ENCODE measurements around the gene GBA3.

The GBA3 gene

GRCh38 chr4:22790631-22791030 is 97.9 kb downstream of the GBA3 start:
- no peak for DNase-seq

GRCh38 chr4:22794732-22795131 is 102.0 kb downstream of the GBA3 start:
- no peak for DNase-seq

- DNase-seq: no peak
Observed at GRCh38 chr4:22801391-22801790, 108.7 kb downstream of the GBA3 start.

- no peak for DNase-seq
Observed at GRCh38 chr4:22802876-22803275, 110.1 kb downstream of the GBA3 start.

GRCh38 chr4:22803512-22803911 is 110.8 kb downstream of the GBA3 start:
- no peak for DNase-seq

GRCh38 chr4:22814906-22815305 is 122.2 kb downstream of the GBA3 start:
- no peak for DNase-seq

- DNase-seq: no peak
Observed at GRCh38 chr4:22824091-22824490, 131.4 kb downstream of the GBA3 start.

- DNase-seq: no peak
Observed at GRCh38 chr4:22842360-22843018, 149.8 kb downstream of the GBA3 start.

GRCh38 chr4:22848332-22848731 is 155.6 kb downstream of the GBA3 start:
- no peak for DNase-seq

GRCh38 chr4:22850055-22850454 is 157.3 kb downstream of the GBA3 start:
- DNase-seq: no peak

- no peak for DNase-seq
Observed at GRCh38 chr4:22850630-22851029, 157.9 kb downstream of the GBA3 start.

- no peak for DNase-seq
Observed at GRCh38 chr4:22857411-22857810, 164.7 kb downstream of the GBA3 start.

- no peak for DNase-seq
Observed at GRCh38 chr4:22859318-22859717, 166.6 kb downstream of the GBA3 start.
